WTC11 (cell line): ENCODE measurements around the gene P2RX4. TPM values are rescaled to one million over a fixed set of nuclear protein-coding genes. Genes with fewer than 3 reads are reported as not detected.
A peak's percentile ranks its signal among the peaks of the same experiment; 100 is the strongest.

ENCODE experiments used
- ATAC-seq: fragments of 200-7000 bp; cut with Tn5 transposase; 2 replicates; pipeline ENCODE4 v1.10.0; 2021; ENCODE audit warnings: mild to moderate bottlenecking, moderate library complexity
- CTCF ChIA-PET: fragments of 300-600 bp; sonication (Branson Sonifier 250); formaldehyde crosslinking; loops from one replicate; lab custom pipeline; 2021; ENCODE audit warnings: antibody characterized with exemption; lab: Charles Lee
- POLR2A ChIA-PET: fragments of 350-600 bp; sonication (Branson Sonifier 250); formaldehyde crosslinking; loops from one replicate; lab custom pipeline; 2021; ENCODE audit warnings: antibody characterized with exemption; lab: Charles Lee
- DNase-seq: peaks from one replicate; pipeline ENCODE4 v3.0.0; 2021; ENCODE audit warnings: low spot score
- H3K27ac Mint-ChIP-seq: 2 replicates; pipeline ENCODE4 v1.8.0; 2021; ENCODE audit warnings: mixed read lengths
- H3K27me3 Mint-ChIP-seq: 2 replicates; pipeline ENCODE4 v1.8.0; 2021; ENCODE audit warnings: low read depth, mild to moderate bottlenecking, moderate library complexity, mixed read lengths
- H3K36me3 Mint-ChIP-seq: 2 replicates; pipeline ENCODE4 v1.8.0; 2021; ENCODE audit warnings: mixed read lengths
- H3K4me1 Mint-ChIP-seq: 2 replicates; pipeline ENCODE4 v1.8.0; 2022; ENCODE audit warnings: mixed read lengths
- H3K4me3 Mint-ChIP-seq: 2 replicates; pipeline ENCODE4 v1.8.0; 2021; ENCODE audit warnings: mild to moderate bottlenecking, moderate library complexity, mixed read lengths
- H3K9me3 Mint-ChIP-seq: 2 replicates; pipeline ENCODE4 v1.8.0; 2021; ENCODE audit warnings: mixed read lengths
- ATF1 ChIP-seq: sonication (generic); formaldehyde crosslinking; IDR thresholded peaks from 2 replicates; pipeline ENCODE4 v1.8.1; 2023; ENCODE audit warnings: mild to moderate bottlenecking, moderate library complexity, missing genetic modification reagents
- E2F1 ChIP-seq: sonication (generic); formaldehyde crosslinking; IDR thresholded peaks from 2 replicates; pipeline ENCODE4 v1.8.0; 2022; ENCODE audit warnings: mild to moderate bottlenecking, missing genetic modification reagents
- ETV6 ChIP-seq: sonication (generic); formaldehyde crosslinking; IDR thresholded peaks from 2 replicates; pipeline ENCODE4 v1.8.1; 2022; ENCODE audit warnings: mild to moderate bottlenecking, missing genetic modification reagents
- FOXJ3 ChIP-seq: sonication (generic); formaldehyde crosslinking; IDR thresholded peaks from 2 replicates; pipeline ENCODE4 v1.9.0; 2021; ENCODE audit warnings: missing genetic modification reagents, mild to moderate bottlenecking, borderline replicate concordance
- FOXP1 ChIP-seq: sonication (generic); formaldehyde crosslinking; IDR thresholded peaks from 2 replicates; pipeline ENCODE4 v1.8.0; 2022; ENCODE audit warnings: missing genetic modification reagents, mild to moderate bottlenecking, moderate library complexity, borderline replicate concordance
- GTF2I ChIP-seq: fragments of 250-450 bp; sonication (Bioruptor Pico); conservative IDR thresholded peaks from 2 replicates; pipeline ENCODE4 v1.4.0; 2021; ENCODE audit warnings: mild to moderate bottlenecking
- IRF2 ChIP-seq: sonication (generic); formaldehyde crosslinking; IDR thresholded peaks from 2 replicates; pipeline ENCODE4 v1.8.0; 2022; ENCODE audit warnings: low read depth, missing genetic modification reagents, borderline replicate concordance
- NFE2L1 ChIP-seq: sonication (generic); formaldehyde crosslinking; IDR thresholded peaks from 2 replicates; pipeline ENCODE4 v1.8.1; 2023; ENCODE audit warnings: missing genetic modification reagents
- SP1 ChIP-seq: sonication (generic); formaldehyde crosslinking; conservative IDR thresholded peaks from 2 replicates; pipeline ENCODE4 v1.8.1; 2022; ENCODE audit warnings: missing genetic modification reagents
- TEAD1 ChIP-seq: sonication (generic); formaldehyde crosslinking; IDR thresholded peaks from 2 replicates; pipeline ENCODE4 v1.8.0; 2022; ENCODE audit warnings: mild to moderate bottlenecking, missing genetic modification reagents
- TEAD4 ChIP-seq: sonication (generic); formaldehyde crosslinking; IDR thresholded peaks from 2 replicates; pipeline ENCODE4 v1.8.0; 2022; ENCODE audit warnings: mild to moderate bottlenecking, missing genetic modification reagents
- ZBTB21 ChIP-seq: sonication (generic); formaldehyde crosslinking; IDR thresholded peaks from 2 replicates; pipeline ENCODE4 v1.8.1; 2023; ENCODE audit warnings: mild to moderate bottlenecking, missing genetic modification reagents, borderline replicate concordance
- ZNF138 ChIP-seq: sonication (generic); formaldehyde crosslinking; conservative IDR thresholded peaks from 2 replicates; pipeline ENCODE4 v1.8.1; 2022; ENCODE audit warnings: mild to moderate bottlenecking, moderate library complexity, missing genetic modification reagents
- ZNF219 ChIP-seq: sonication (generic); formaldehyde crosslinking; IDR thresholded peaks from 2 replicates; pipeline ENCODE4 v1.8.0; 2023; ENCODE audit warnings: missing genetic modification reagents, mild to moderate bottlenecking, borderline replicate concordance
- ZNF425 ChIP-seq: fragments of 250-450 bp; sonication (Bioruptor Pico); conservative IDR thresholded peaks from 2 replicates; pipeline ENCODE4 v1.9.0; 2021; ENCODE audit warnings: mild to moderate bottlenecking
- ZSCAN18 ChIP-seq: fragments of 250-450 bp; sonication (Bioruptor Pico); IDR thresholded peaks from 2 replicates; pipeline ENCODE4 v2.1.2; 2022; ENCODE audit warnings: mild to moderate bottlenecking, moderate library complexity
- total RNA-seq: library from RNA; stranded (reverse); gene quantifications from 3 replicates; pipeline ENCODE4 v1.2.3, GENCODE V29; 2021
- TF ChIP-seq, protein P1 (sequence below): sonication (generic); formaldehyde crosslinking; IDR thresholded peaks from 2 replicates; pipeline ENCODE4 v1.8.0; 2022; ENCODE audit warnings: mild to moderate bottlenecking, missing genetic modification reagents
- TF ChIP-seq, protein P2 (sequence below): sonication (generic); formaldehyde crosslinking; IDR thresholded peaks from 2 replicates; pipeline ENCODE4 v1.8.0; 2022; ENCODE audit warnings: missing genetic modification reagents

Gene P2RX4
- total RNA-seq, 1 experiment from 2014 or later, result 13.9 TPM

DNA sequence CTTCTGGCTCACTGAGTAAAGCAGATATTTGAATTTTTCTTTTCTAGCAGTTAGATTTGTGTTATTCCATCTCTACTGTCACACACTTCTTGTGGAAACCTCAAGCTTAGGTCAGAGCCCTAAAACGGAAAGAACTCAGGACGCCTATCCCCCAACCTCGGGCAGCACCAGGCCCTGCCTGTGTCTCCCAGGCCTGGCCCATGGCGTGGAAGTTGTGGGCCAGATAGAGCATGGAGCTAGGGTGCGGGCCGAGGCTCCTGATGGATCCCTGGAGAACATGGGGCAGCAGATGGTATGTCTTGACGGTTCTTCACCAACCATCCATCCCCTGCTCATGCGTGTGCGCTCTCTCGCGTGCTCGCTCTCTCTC is 20.6 kb downstream of the P2RX4 start:
- no peak overlapping the region for H3K4me3 Mint-ChIP-seq
- no peaks in the 10 kb centered on the region for H3K9me3 Mint-ChIP-seq
- peak; percentile 58 for ATAC-seq
- CTCF ChIA-PET, result interaction anchor here (0.5 to 1.5 kb wide), 10 partner anchors 8 to 225 kb away, joined by 3 to 6 read pairs (median 4); partner anchors contain the start of gene P2RX7
- POLR2A ChIA-PET, result interaction anchor here (0.6 kb wide), 1 partner anchor 172 kb away, joined by 3 read pairs; no protein-coding TSS in a partner anchor
- peaks cover 7% of the 10 kb centered on the region; the same call in 1 of the 2 replicates for H3K36me3 Mint-ChIP-seq
- peaks cover 2% of the 10 kb centered on the region; the same call in 1 of the 2 replicates for H3K4me1 Mint-ChIP-seq
- no peaks in the 10 kb centered on the region for H3K27me3 Mint-ChIP-seq
- no peak overlapping the region for H3K27ac Mint-ChIP-seq
- no peak for DNase-seq
- TF ChIP-seq ZBTB21 (CRISPR knock-in tag), result no peak
- TF ChIP-seq, protein P1, sequence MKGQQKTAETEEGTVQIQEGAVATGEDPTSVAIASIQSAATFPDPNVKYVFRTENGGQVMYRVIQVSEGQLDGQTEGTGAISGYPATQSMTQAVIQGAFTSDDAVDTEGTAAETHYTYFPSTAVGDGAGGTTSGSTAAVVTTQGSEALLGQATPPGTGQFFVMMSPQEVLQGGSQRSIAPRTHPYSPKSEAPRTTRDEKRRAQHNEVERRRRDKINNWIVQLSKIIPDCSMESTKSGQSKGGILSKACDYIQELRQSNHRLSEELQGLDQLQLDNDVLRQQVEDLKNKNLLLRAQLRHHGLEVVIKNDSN (CRISPR knock-in tag), result no peak
- TF ChIP-seq FOXJ3 (CRISPR knock-in tag), result no peak
- no peak for TF ChIP-seq ZNF219 (CRISPR knock-in tag)
- no peak for TF ChIP-seq NFE2L1 (CRISPR knock-in tag)
- TF ChIP-seq ATF1, result no peak
- TF ChIP-seq ZNF138 (CRISPR knock-in tag), result no peak
- no peak for TF ChIP-seq TEAD1 (CRISPR knock-in tag)
- TF ChIP-seq ZSCAN18 (CRISPR knock-in tag), result no peak
- no peak for TF ChIP-seq FOXP1 (CRISPR knock-in tag)
- TF ChIP-seq, protein P2, sequence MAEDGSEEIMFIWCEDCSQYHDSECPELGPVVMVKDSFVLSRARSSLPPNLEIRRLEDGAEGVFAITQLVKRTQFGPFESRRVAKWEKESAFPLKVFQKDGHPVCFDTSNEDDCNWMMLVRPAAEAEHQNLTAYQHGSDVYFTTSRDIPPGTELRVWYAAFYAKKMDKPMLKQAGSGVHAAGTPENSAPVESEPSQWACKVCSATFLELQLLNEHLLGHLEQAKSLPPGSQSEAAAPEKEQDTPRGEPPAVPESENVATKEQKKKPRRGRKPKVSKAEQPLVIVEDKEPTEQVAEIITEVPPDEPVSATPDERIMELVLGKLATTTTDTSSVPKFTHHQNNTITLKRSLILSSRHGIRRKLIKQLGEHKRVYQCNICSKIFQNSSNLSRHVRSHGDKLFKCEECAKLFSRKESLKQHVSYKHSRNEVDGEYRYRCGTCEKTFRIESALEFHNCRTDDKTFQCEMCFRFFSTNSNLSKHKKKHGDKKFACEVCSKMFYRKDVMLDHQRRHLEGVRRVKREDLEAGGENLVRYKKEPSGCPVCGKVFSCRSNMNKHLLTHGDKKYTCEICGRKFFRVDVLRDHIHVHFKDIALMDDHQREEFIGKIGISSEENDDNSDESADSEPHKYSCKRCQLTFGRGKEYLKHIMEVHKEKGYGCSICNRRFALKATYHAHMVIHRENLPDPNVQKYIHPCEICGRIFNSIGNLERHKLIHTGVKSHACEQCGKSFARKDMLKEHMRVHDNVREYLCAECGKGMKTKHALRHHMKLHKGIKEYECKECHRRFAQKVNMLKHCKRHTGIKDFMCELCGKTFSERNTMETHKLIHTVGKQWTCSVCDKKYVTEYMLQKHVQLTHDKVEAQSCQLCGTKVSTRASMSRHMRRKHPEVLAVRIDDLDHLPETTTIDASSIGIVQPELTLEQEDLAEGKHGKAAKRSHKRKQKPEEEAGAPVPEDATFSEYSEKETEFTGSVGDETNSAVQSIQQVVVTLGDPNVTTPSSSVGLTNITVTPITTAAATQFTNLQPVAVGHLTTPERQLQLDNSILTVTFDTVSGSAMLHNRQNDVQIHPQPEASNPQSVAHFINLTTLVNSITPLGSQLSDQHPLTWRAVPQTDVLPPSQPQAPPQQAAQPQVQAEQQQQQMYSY, result no peak
- no peak for TF ChIP-seq ZNF425 (CRISPR knock-in tag)
- TF ChIP-seq TEAD4 (CRISPR knock-in tag), result no peak
- no peak for TF ChIP-seq E2F1 (CRISPR knock-in tag)
- no peak for TF ChIP-seq GTF2I (CRISPR knock-in tag)
- TF ChIP-seq SP1 (CRISPR knock-in tag), result no peak
- no peak for TF ChIP-seq IRF2
- TF ChIP-seq ETV6 (CRISPR knock-in tag), result no peak
